HG03521 (cell line): ENCODE results near the gene PARVA.
"Not testable (repeated sequence)": the region's sequence is repeated elsewhere in the genome, so short reads cannot be mapped to it uniquely, and the experiment has no call there.

Experiments used
- ATAC-seq: cut with Tn5 transposase; IDR thresholded peaks from one replicate; pipeline ENCODE4 v1.9.1; 2021; ENCODE audit warnings: mild to moderate bottlenecking, moderate library complexity; ENCODE audit not compliant: unreplicated experiment

PARVA gene

GRCh38 chr11:12496181-12497025, 119.0 kb downstream of the PARVA start:
- no peak for ATAC-seq

GRCh38 chr11:12497431-12497830, 120.1 kb downstream of the PARVA start:
- ATAC-seq: no peak

DNA sequence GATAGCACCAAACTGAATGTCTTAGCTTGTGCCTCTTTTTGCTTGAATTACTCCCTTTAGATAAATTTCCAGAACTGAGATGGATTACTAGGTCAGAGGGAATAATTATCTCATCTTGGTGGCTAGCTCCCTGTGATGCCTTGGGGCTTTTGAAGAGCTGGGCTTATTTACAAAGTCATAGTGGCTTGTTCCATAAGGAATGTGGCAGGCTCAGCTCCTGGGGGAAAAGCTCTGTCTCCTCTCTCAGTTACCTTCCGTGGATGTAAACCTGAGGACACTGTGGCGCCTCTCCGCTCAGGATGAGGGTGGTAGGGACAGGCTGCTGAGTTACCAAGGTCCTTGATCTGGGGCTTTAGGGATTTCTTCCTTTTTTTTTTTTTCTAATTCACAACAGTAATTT, 121.7 kb downstream of the PARVA start:
- ATAC-seq: no peak

DNA sequence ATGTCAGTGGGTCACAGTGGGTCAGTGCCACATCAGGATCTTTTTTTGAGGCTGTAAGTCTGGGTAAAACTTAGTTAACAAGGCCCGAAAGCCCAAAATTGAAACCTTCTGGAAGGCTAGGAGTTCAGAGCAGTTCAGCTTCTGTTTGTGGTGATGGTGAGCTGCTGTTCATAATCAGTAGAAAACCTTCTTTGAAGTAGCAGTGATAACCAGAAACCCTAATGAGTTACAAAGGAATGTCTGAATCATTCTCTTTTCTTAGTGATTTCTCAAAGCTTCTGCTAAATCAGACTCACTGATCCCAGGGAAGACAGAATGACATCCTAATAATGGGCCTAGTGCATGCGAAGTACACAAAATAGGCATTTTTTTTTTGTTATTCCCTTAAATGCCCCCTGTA, 124.7 kb downstream of the PARVA start:
- no peak for ATAC-seq

DNA sequence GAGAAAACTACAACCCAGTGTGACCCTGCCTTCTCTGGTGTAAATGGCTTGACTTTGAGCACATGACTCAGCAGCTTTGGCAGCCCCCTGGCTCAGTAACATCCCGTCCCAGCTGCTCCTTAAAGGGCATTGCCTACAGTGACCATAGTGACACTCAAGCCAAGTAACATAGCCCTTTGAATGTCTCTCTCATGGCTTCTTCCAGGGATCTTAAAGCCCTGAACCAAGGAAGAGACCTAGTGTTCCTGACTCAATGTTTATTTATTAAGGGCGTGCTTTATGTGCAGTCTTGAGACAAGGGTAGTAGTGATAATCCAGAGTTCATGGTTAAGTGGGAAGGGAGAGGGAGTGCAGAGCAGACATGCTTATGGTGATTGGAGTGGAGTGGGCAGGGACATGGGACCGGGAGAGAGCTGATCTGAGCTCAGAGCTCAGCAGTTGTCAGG, 125.7 kb downstream of the PARVA start:
- ATAC-seq: no peak

DNA sequence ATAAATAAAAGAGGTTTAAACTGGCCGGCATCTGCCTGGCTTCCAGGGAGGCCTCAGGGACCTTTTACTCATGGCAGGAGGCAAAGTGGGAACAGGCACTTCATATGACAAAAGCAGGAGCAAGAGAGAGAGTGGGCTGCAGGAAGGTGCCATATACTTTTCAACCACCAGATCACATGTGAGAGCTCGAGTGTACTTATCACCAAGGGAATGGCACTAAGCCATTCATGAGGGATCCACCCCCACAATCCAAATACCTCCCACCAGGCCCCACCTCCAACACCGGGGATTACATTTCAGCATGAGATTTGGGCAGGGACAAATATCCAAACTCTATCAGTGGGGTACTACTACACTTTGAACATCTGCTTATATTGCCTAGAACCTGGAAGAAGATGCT, 126.5 kb downstream of the PARVA start:
- no peak for ATAC-seq

- ATAC-seq: no peak
Measured at GRCh38 chr11:12505183-12505582, 127.8 kb downstream of the PARVA start.

- no peak for ATAC-seq
Measured at GRCh38 chr11:12506404-12506921, 129.1 kb downstream of the PARVA start.

- no peak for ATAC-seq
Measured at GRCh38 chr11:12507391-12507790, 130.0 kb downstream of the PARVA start.

GRCh38 chr11:12508151-12508751, 130.9 kb downstream of the PARVA start:
- no peak for ATAC-seq

GRCh38 chr11:12509371-12509770, 132.0 kb downstream of the PARVA start:
- no peak for ATAC-seq

DNA sequence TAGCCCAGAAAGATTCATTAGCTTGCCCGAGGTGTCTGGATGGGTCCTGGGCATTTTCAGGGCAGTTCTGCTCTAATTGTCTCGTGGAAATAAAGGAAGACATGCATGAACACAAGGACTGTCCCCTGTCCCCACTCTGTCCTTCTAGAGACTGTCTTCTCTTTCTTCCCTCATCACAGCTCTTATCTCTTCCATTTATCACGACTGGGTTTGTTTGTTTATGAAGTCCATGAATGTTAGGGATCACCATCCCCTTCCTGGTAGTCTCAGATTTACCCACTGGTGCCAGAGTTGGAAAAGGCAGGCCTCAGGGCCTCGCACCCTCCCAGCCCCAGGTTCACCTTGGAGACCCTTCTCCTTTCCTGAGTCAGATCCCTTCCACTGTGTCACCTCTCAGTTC, 134.8 kb downstream of the PARVA start:
- no peak for ATAC-seq

DNA sequence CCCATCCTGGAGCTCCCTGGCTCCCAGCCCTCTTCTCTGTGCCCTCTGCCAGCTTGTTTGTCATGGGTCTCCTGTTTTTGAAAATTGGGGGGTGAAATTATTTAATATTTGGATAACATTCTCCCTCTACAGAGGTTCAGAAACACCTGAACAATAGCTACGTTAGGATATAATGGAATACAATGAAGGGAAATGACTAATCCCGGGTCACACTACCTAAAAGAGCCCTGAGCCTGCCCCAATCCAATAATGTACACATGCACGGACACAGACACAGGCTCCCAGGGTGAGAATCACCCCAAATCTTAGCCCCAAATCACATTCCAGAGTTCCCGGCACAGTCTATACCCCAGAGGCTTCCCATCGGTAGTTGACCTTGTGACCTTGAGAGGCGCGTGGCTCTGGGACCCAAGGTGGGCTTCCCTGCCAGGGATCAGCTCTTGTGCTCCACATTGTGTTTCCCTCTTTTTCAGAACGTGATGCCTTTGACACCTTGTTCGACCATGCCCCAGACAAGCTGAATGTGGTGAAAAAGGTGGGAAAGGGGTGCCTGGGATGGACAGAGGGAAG, 135.5 kb downstream of the PARVA start:
- ATAC-seq: no peak

- no peak for ATAC-seq
Measured at GRCh38 chr11:12516387-12517105, 139.2 kb downstream of the PARVA start.

GRCh38 chr11:12517306-12517705, 139.9 kb downstream of the PARVA start:
- ATAC-seq: no peak

DNA sequence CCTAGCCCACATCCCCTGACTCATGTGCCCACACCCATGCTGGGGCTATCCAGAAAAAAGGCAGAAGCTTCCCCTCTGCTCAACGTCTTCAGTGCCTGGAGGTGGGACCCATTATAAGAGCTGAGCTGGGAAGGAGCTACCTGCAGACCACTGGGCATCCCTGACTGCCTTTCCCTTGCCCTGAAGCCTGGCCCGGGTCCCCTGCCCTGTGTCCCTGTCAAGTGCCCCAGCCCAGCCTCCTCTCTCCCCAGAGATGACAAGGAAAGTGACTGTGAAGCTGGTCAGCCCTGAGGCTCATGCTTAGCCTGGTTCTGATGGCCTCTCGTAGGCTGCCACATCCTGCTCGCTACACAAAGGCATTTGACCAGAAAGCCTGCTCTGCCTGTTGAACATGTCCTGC, 140.4 kb downstream of the PARVA start:
- no peak for ATAC-seq

DNA sequence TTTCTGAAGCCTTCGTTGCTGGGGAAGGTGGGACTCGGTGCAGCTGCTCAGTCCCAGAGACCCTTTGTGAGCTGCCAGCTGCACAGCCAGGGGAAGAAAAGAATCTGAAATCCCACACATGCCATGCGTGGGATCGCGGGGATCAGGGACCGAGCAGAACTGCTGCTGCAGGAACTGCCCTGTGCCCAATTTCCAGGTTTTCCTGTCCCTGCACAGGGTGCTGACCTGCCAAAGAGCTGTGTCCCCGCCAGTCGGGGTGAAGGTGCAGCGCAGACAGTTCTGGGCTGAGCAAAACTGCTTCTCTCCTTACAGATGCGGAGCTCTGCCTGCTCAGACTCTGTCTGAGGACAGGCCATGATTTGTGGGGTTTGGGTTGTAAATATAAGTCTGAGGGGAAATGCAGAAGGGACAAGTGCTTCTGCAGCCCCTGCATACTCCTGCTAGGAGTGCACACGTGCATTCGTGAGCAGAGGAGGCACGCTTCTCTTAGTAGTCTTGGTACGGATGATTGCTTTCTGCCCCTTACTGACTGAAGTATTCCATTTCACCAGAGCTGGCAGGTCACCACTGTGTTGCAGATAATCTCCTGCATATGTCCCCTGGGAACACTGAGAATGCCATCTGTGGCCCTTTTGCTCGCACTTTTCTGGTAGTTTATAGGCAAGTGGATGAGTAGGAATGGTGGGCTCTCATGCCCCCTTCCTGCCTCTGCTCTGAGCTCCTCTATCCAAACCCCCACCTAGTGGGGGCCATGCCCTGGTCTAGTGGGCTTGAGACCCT, 141.4 kb downstream of the PARVA start:
- ATAC-seq: no peak

GRCh38 chr11:12520054-12520453, 142.7 kb downstream of the PARVA start:
- no peak for ATAC-seq

GRCh38 chr11:12520576-12520975, 143.2 kb downstream of the PARVA start:
- not testable (repeated sequence) for ATAC-seq

DNA sequence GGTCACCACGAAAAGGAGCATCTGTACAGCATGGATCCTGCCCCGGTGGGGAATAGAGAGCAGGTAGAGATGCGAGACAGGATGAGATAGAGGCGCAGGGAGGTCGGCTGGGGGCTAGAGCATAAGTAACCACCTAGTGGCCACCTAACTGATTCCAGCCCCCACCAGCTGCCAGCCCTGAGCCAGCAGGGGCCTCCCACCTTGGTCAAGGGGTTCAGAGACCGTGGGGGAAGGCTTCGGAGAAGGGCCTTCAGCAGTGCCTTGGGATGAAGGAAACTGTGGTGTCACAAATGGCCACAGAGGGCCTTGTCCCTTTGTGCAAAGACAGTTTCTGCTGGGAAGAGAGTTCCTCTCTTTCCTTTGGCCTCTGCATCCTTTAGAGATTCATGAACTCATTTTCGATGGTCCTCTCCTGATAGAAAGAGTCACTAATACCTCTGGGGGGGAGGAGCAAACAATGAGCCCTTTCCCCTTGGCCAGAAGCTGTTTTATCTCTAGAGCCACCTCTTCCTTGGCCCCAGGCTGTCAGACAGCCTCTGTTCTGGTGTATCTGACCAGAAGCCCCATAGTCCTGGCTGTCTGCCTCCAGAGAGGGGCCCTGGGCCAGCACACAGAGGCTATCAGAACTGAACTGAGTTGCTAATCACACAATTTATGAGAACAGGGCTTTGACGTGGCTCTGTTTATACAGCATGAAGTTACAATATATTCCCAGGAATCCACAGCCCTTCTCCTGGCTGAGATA, 146.0 kb downstream of the PARVA start:
- ATAC-seq: no peak
